SK-N-MC (cell line): ENCODE measurements around the gene SLAMF9.

Source experiments
- EZH2 ChIP-seq: fragments of 200-600 bp; sonication (generic); IDR thresholded peaks from one replicate; pipeline ENCODE4 v1.6.1; 2017; ENCODE audit warnings: antibody characterized with exemption
- FOXP2 ChIP-seq: optimal IDR thresholded peaks from 2 replicates; pipeline ENCODE3; 2011; ENCODE audit warnings: mild to moderate bottlenecking, moderate library complexity; ENCODE audit not compliant: insufficient read depth; ENCODE audit errors: extremely low read length, control extremely low read depth

GRCh38 chr1:159992161-159992560 is 38.1 kb upstream of the SLAMF9 start:
- TF ChIP-seq EZH2: no peak
- TF ChIP-seq FOXP2: no peak
